Kidney (tissue), 14 donors: ENCODE measurements around the gene TMEM30A. TPM values are rescaled to one million over a fixed set of nuclear protein-coding genes. Genes with fewer than 3 reads are reported as not detected.

Experiments used
- DNase-seq, 5 donors: peaks; one replicate each; pipeline ENCODE4 v3.0.0-alpha.2; 2013 to 2020
- FAIRE-seq: peaks from 2 replicates; lab custom pipeline; 2012; peaks lifted over from hg19 to GRCh38; lab: Jason Lieb, UNC
- H3K27ac ChIP-seq, 2 donors: one replicate each; pipeline ENCODE4 v1.7.0; 2013; ENCODE audit warnings: low read depth in 2 of 2, low read length in 2 of 2, inconsistent platforms in 1 of 2
- H3K27me3 ChIP-seq: one replicate; pipeline ENCODE4 v1.7.1; 2013; ENCODE audit warnings: low read length, inconsistent platforms; ENCODE audit not compliant: control insufficient read depth, insufficient read depth
- H3K36me3 ChIP-seq, 3 donors: one replicate each; pipeline versions ENCODE4 v1.7.0 to v1.7.1; 2013; ENCODE audit warnings: low read length in 3 of 3, control low read depth in 1 of 3, inconsistent platforms in 1 of 3; ENCODE audit not compliant: insufficient read depth in 3 of 3, control insufficient read depth in 2 of 3
- H3K4me1 ChIP-seq, 3 donors: one replicate each; pipeline versions ENCODE4 v1.7.0 to v1.7.1; 2013; ENCODE audit warnings: low read length in 3 of 3, inconsistent platforms in 1 of 3, low read depth in 1 of 3; ENCODE audit not compliant: control insufficient read depth in 2 of 3, insufficient read depth in 2 of 3
- H3K4me3 ChIP-seq, 3 donors: one replicate each; pipeline versions ENCODE4 v1.7.0 to v1.8.1; 2013; ENCODE audit warnings: low read length in 3 of 3, control low read depth in 1 of 3, inconsistent platforms in 1 of 3
- H3K9ac ChIP-seq, 3 donors: one replicate each; pipeline versions ENCODE4 v1.7.0 to v1.7.1; 2013; ENCODE audit warnings: low read length in 3 of 3, control low read depth in 1 of 3, inconsistent platforms in 1 of 3
- H3K9me3 ChIP-seq, 3 donors: one replicate each; pipeline versions ENCODE4 v1.7.0 to v1.7.1; 2013; ENCODE audit warnings: low read length in 3 of 3, control low read depth in 1 of 3, inconsistent platforms in 1 of 3; ENCODE audit not compliant: control insufficient read depth in 2 of 3, insufficient read depth in 1 of 3
- intact Hi-C: fragments of 100-400 bp; cut with DNase I; formaldehyde crosslinking; loops from one replicate; pipeline ENCODE4 v1.11.1; 2022
- polyA plus RNA-seq: library from polyadenylated mRNA; stranded (reverse); fragments of 350-450 nt; fragmentation: Illumina TruSeq; extraction: RNeasy Lipid Tissue Mini Kit (QIAGEN cat#74804); gene quantifications from one replicate; pipeline ENCODE4 v1.2.3, GENCODE V29; 2014; ENCODE audit warnings: low read depth, low replicate concordance; ENCODE audit not compliant: insufficient read depth
- total RNA-seq: library from RNA; stranded (reverse); fragmentation: NEBNext Ultra II Directional; extraction: Animal tissue kit (Norgen Biotek cat#: 25700); gene quantifications from one replicate; pipeline ENCODE4 v1.2.1, GENCODE V29; 2021
- TF ChIP-seq, protein P1 (sequence below): IDR thresholded peaks from 3 replicates; pipeline ENCODE4 v1.5.1; 2012; ENCODE audit warnings: mild to moderate bottlenecking, moderate library complexity, borderline replicate concordance; ENCODE audit not compliant: insufficient read depth; ENCODE audit errors: extremely low read depth
- donor health status: control.
- donor health status: control.
- donor health status: control.
- donor health status: control.
- donor health status: control.
- donor health status: DM: yes; HTN: yes; CAD: no.
- donor health status: Normal renal cell carcinoma (clear cell type).

The TMEM30A gene
- total and polyA plus RNA-seq, 2 donors from 2014 or later: 51.0 to 101 TPM

DNA sequence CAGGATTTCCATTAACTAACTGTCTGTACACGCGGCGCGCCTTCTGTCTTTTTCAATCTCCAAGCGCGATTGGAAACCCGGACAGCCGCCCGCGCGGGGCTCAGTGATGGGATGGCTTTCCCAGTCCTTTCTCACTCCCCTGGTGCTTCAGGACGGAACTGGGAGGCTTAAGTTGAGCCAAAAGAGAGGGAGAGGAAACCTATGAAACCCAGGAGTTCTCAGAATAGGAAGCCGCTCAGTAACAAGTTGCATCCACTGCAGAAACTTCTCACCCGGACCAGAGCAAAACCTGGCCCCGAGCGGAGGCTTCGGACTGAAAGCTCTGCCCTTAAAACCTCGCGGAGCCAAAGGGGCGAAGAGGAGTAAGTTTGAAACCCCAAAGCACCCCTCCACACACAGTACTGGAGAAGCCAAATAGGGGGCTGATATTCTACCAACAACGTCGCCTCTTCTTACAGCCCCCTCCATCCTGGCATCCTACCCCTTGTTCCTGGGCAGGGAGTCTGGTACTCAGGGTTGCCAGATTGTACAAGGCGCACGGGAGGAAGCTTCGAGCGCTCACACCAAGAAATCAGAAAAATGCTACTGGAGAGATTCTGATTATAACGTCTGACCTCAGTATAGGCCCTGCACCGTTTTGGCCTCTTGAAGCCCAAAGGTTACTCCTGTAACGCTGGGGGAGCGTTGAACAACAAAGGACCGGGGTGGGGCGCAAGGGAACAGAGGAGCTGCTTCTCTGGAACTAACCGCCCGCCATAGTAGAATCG lies 77.8 kb downstream of the TMEM30A start:
- peak in 3 of 5 donors; percentile 24 to 70 (median 51) for DNase-seq
- TF ChIP-seq, protein P1, sequence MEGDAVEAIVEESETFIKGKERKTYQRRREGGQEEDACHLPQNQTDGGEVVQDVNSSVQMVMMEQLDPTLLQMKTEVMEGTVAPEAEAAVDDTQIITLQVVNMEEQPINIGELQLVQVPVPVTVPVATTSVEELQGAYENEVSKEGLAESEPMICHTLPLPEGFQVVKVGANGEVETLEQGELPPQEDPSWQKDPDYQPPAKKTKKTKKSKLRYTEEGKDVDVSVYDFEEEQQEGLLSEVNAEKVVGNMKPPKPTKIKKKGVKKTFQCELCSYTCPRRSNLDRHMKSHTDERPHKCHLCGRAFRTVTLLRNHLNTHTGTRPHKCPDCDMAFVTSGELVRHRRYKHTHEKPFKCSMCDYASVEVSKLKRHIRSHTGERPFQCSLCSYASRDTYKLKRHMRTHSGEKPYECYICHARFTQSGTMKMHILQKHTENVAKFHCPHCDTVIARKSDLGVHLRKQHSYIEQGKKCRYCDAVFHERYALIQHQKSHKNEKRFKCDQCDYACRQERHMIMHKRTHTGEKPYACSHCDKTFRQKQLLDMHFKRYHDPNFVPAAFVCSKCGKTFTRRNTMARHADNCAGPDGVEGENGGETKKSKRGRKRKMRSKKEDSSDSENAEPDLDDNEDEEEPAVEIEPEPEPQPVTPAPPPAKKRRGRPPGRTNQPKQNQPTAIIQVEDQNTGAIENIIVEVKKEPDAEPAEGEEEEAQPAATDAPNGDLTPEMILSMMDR: no peak
- peak overlapping the region; percentile 56 to 71 (median 70) for H3K4me3 ChIP-seq
- H3K36me3 ChIP-seq: no peaks in the 10 kb centered on the region
- H3K4me1 ChIP-seq: peaks cover 0 to 17% (median 5%) of the 10 kb centered on the region in 3 donors
- H3K27ac ChIP-seq: peak overlapping the region in 1 of 2 donors; percentile 79
- H3K27me3 ChIP-seq: peaks cover 9% of the 10 kb centered on the region
- H3K9me3 ChIP-seq: no peaks in the 10 kb centered on the region
- intact Hi-C loops: loop anchor here (5.0 kb wide), 1 partner anchor 1469 kb away; no protein-coding TSS in a partner anchor
- peak overlapping the region in 2 of 3 donors; percentile 20 to 69 for H3K9ac ChIP-seq
- no peak for FAIRE-seq

DNA sequence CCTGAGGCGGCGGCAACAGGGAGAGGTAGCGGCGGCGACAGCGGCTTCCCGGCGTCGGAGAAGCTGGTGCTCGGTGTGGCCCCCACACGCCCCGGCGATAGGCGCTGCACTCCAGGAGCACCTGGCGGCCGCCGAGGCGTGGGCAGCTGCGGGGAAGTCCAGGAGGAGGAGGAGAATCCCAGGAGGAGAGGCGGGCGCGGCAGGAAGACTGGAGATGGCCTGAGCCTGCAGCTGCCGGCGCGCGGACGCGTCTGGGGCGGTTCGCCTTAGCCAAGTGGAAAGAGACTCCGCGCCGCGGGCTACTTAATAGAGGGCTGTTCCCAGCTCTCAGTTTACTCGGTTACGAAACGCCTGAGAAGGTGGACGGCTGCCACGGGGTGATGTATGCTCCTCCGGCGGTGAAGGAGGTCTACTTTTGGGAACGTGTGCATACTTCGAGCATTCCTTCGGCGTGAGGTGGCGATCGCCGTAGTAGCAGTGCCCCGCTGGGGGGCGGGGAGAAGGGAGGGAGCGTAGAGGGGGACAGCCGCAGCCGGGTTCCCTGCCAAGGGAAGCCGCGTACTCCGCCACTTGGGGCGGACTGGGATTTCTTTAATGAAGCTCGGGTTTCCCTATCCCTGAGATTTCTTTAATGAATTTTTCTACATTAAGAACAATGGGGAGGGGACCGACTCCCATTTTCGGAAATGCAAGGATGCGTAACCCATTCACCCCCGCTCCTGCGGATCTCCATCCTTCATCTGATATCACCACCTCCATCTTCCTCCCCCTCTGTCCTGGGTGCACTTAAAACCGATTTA lies 78.6 kb downstream of the TMEM30A start, which contains the start of gene COL12A1:
Gene COL12A1, minus strand, starts transcription at position 278 of the 800 bp plus-strand sequence. CDS start 3,261 bp downstream, outside the sequence.
- FAIRE-seq (no peak), DNase-seq (peak; percentile 74 to 94 (median 82))
- TF ChIP-seq, protein P1: no peak
- intact Hi-C loops: loop anchor here (5.0 kb wide), 1 partner anchor 1469 kb away; no protein-coding TSS in a partner anchor
- no peaks in the 10 kb centered on the region for H3K9me3 ChIP-seq
- peaks cover 0 to 16% (median 4%) of the 10 kb centered on the region in 3 donors for H3K4me1 ChIP-seq
- peak within 1 kb of the TSS in 2 of 3 donors; percentile 65 to 69 for H3K9ac ChIP-seq
- peaks cover 9% of the 10 kb centered on the region for H3K27me3 ChIP-seq
- H3K27ac ChIP-seq: peak within 1 kb of the TSS; percentile 79 to 83
- no peaks in the 10 kb centered on the region for H3K36me3 ChIP-seq
- peak within 1 kb of the TSS; percentile 56 to 77 (median 70) for H3K4me3 ChIP-seq

DNA sequence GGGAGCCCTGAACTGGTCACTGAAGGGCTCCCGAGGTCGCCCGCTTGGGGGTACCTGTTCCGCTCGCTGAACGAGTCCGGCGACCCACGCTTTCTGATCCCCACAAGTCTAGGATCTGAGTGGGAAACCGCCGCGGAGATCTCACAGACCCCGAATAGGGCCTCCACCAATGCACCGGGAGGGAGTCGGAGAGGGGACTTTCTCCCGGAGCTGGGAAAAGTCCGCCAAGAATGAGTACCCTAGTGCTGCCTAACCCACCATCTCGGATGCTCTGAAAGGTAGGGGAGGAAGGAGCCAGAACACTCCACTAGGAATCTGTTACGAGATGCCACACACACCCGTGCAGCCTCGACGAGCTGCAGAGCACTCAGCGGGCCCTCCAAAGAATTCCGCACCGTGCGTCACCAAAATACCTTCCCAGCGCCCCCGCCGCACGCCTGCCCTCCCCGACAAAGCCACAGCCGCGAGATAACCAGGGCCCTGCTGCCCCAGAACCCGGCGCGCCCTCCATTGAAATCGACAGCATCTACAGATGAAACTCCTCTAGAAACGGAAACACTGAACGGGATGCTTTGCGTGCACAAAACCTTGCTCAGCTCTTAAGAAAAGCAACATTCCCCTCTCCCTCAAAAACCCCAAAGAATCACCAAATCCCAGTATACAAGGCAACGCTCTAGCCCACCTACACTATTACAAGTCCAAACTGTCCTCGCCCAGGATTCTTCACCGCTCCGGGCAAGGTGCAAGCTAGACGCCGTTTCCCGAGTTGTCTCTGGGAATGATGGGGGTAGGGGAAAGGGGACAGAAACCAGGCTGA lies 79.4 kb downstream of the TMEM30A start:
- no peak for FAIRE-seq
- no peaks in the 10 kb centered on the region for H3K36me3 ChIP-seq
- H3K9me3 ChIP-seq: no peaks in the 10 kb centered on the region
- intact Hi-C loops: loop anchor here (5.0 kb wide), 1 partner anchor 1468 kb away; no protein-coding TSS in a partner anchor
- H3K27ac ChIP-seq: peak overlapping the region; percentile 79 to 83
- peaks cover 0 to 16% (median 4%) of the 10 kb centered on the region in 3 donors for H3K4me1 ChIP-seq
- DNase-seq: peak in 3 of 5 donors; percentile 35 to 80 (median 61)
- H3K27me3 ChIP-seq: peaks cover 9% of the 10 kb centered on the region
- peak overlapping the region; percentile 56 to 77 (median 70) for H3K4me3 ChIP-seq
- TF ChIP-seq, protein P1: no peak
- peak overlapping the region in 2 of 3 donors; percentile 65 to 69 for H3K9ac ChIP-seq
